T1000 (cell line): ENCODE data around the gene FRG2C.
"Not testable (repeated sequence)": the region's sequence is repeated elsewhere in the genome, so short reads cannot be mapped to it uniquely, and the experiment has no call there.

Source experiments
- DNase-seq: peaks from one replicate; lab custom pipeline; 2025; ENCODE audit warnings: mixed read lengths; lab: John Stamatoyannopoulos, UW

FRG2C gene

DNA sequence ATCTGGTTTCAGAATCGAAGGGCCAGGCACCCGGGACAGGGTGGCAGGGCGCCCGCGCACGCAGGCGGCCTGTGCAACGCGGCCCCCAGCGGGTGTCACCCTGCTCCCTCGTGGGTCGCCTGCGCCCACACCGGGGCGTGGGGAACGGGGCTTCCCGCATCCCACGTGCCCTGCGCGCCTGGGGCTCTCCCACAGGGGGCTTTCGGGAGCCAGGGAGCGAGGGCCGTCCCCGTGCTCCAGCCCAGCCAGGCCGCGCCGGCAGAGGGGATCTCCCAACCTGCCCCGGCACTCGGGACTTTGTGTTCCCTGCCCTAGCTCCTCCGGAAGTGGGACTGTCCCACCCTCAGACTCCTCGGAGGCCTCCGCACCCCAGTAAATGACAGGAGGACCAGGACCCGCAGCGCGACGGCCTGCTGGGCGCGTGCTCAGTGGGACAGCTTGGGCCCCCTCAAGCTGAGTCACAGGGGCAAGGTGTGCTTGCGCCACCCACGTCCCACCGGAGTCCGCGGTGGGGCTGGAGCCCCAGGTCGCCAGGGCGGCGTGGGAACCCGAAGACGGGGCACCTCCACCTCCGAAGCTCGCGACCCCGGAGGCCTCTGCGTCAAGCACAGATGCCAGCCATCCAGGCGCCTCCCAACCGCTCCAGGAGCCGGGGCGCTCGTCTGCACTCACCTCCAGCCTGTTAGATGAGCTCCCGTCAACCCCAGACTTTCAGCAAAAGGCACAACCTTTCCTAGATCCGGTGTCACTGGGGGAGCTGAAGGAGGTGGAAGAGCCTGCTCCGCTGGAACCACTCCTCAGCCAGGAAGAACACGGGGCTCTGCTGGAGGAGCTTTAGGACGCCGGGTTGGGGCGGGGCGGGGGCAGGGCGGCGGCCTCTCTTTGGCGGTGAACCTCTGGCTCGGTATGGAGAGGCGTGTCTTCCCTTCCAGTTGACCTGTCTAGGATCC, 5.5 kb downstream of the FRG2C start:
- not testable (repeated sequence) for DNase-seq

DNA sequence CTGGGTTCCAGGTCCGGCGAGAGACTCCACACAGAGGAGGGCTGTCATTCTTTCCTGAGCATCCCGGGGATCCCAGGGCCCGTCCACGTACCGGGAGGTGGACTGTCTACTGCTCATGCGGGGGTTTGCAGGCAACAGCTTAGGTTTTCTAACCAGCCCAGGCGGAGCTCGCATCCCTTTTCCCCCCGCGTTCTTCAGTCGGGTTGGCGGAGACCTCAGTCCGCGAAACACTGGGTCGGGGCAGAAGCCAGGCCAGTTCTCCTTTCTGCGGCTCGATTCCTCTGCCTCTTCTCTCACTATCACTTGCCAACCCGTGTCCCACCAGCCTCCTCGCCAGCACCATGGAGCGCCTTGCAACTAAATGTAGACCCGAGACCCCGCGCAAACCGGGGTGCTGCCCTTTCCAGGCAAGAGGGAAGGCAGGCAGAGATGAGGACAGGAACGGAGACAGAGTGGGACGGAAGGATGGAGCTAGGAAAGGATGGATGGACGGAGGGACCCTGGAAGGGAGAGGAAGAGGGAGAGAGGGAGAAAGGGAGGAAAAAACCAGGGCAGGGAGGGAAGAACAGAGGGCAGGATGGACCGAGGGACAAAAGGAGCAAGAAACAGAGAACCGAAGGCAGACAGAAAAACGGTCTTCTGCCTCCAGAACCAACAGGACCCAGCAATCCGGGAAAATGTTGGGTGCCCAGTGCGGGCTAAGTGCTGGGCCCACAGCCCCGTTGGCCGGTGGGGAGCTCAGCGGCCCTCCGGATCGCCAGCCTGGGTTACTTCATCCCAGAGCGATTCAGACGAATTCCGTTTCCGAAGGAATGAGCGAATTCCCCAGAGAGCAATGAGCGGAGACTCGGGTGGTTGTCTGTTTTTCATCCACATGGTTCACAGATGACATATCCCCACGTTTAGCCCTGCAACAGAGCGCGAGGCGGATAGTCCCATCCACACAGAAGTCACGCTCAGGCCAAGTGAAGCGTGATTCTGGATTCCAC, 6.5 kb downstream of the FRG2C start:
- DNase-seq: not testable (repeated sequence)

DNA sequence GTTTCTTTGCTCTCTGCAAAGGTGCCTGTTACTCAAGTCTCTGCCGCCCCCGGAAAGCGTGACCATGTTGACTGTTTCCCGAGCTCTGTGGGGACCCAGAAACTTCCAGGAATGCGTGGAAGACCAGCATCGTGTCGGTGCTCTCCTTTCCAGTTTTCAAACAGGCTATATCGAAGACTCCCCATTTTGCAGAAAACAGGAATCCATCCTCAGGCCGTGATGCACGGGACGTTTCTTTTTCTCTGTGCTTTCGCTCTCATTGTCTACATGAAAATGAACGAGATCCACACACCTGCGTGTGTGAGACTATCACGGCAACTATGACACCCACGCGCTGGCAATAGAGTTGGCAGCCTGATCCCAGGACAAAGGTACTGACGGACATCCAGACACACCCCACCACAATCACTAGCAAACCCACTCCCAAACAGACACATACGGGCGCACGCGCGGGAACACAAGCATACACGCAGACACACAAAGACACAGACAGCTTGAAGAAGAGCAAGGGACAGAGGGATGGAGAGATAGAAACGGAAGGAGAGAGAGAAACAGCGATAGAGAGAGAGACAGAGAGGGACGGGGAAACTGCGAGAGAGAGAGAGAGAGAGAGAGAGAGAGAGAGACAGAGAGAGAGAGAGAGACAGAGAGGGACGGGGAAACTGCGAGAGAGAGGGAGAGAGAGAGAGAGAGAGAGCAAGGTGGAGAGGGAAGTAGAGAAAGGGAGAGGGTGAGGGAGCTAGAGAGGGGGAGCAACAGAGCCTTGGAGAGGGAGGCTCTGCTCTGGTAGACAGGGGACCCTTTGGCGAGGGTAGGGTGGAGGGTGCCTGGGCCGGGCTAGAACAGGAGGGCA, 7.4 kb downstream of the FRG2C start:
- not testable (repeated sequence) for DNase-seq

DNA sequence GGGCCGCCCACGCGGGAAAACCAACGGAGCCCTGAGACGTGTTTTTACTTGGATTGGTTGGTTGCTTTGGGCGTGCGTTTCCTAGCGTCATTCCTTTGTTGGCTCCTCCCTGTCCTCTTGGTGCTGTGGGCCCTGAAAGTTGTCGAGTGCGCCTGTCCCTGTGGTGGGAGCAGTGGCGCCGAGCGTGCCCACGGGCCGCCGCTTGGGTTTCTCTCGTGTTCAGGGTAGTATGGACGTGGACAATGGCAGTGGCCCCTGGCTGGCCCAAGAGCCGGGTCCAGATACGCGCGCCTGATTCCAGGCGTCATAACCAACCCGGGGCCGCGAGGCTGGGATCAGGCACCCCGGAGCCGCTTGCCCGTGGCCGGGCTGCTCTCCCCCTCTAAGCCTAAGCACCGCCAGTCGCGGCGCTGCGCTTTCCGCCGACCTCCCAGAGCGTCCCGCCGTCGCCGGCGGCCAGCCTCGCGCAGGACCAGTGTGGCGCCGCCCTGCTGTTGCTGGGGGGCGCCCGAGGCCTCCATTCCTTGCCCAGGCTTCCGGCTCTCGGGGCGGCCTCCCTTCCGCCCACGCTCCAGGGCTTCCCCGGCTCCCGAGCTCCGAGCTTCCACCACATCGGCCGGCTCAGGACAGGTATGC, 8.1 kb downstream of the FRG2C start:
- not testable (repeated sequence) for DNase-seq

DNA sequence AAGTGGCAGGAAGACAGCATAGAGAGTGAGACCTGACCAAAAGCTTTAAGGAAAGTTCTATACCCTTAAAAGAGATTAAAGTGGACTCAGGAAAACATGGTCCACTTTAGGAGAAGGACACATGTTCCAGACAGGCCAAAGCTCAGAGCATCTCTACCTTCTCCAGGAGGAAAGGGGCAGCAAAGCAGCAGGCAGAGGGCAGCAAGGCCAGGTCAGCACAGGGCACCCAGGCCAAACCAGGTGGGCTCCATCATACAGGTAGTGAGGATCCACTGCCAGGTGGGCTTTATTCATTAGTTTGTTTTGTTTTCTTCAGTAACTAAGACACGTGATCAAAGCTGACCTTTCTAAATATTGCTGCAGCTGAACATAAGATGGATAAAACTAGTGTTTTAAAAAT, 19.8 kb downstream of the FRG2C start:
- not testable (repeated sequence) for DNase-seq

DNA sequence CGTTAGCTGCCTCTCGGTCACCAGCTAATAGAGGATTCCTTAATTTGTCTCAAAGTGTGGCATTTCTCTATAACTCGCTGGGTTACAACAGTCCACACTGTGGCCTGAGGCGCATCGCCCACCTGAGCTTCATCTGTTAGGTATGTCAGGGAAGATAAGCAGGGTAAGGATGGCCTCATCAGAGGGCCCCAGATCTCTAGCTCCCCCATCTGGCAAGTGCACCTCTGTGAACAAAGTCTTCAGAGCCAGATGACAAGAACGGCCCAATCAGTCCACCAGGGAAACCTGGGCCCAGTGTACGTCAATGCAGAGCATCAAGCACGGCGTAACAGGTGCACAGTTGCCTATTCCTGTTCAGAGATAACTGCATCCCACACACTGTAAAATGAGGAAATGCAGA, 23.2 kb downstream of the FRG2C start:
- no peak for DNase-seq

DNA sequence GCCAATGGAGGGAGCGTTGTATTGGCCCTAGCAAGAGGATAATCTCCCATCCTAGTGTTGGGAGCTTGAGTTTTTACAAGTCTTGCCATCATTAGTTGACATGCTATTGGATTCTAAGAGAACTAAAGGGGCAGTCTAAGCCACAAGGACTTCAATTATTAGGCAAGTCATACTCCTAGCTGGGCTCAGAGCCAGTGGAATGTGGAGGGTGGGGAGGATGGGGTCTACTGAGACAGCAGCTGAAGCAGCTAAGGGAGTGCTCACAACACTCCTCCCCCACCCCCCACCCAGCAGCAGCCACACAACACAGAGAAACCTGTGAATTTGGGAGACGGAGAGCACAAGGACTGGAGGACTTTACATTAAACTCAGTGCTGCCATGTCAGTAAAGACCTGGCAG, 27.9 kb downstream of the FRG2C start:
- DNase-seq: no peak
